Stimulated activated naive CD8-positive, alpha-beta T cell treated with anti-CD3 and anti-CD28 coated beads, Interleukin-15, amount 100 ng/mL, for 72 hours (primary cell): ENCODE results near the gene FOXJ1.

ENCODE experiments used
- ATAC-seq: fragments of 150-1000 bp; cut with Tn5 transposase; 2 replicates; pipeline ENCODE4 v1.10.0; 2021; ENCODE audit warnings: mild to moderate bottlenecking, moderate library complexity
- DNase-seq, 2 donors: peaks; one replicate each; pipeline ENCODE4 v3.0.0; 2021 to 2022
- H3K27ac Mint-ChIP-seq, 2 donors: one replicate each; pipeline ENCODE4 v1.8.0; 2022; ENCODE audit warnings: mild to moderate bottlenecking in 2 of 2, mixed read lengths in 2 of 2, moderate library complexity in 2 of 2
- H3K27me3 Mint-ChIP-seq: one replicate; pipeline ENCODE4 v1.8.0; 2022; ENCODE audit warnings: mixed read lengths
- H3K4me1 Mint-ChIP-seq: one replicate; pipeline ENCODE4 v1.8.0; 2022; ENCODE audit warnings: mild to moderate bottlenecking, mixed read lengths
- H3K4me3 Mint-ChIP-seq, 2 donors: one replicate each; pipeline ENCODE4 v1.8.0; 2022; ENCODE audit warnings: mild to moderate bottlenecking in 2 of 2, mixed read lengths in 2 of 2, moderate library complexity in 1 of 2
- H3K9me3 Mint-ChIP-seq, 2 donors: one replicate each; pipeline ENCODE4 v1.8.0; 2022; ENCODE audit warnings: mixed read lengths in 2 of 2

FOXJ1 gene

GRCh38 chr17:76152591-76152990, 11.5 kb upstream of the FOXJ1 start:
- no peak for DNase-seq
- no peak overlapping the region for H3K4me3 Mint-ChIP-seq
- H3K27ac Mint-ChIP-seq, result peak overlapping the region in 1 of 2 donors; percentile 82
- peaks cover 64% of the 10 kb centered on the region for H3K4me1 Mint-ChIP-seq
- H3K27me3 Mint-ChIP-seq, result no peaks in the 10 kb centered on the region
- ATAC-seq, result no peak
- H3K9me3 Mint-ChIP-seq, result no peaks in the 10 kb centered on the region

- no peak for ATAC-seq
- DNase-seq, result no peak
- H3K4me3 Mint-ChIP-seq, result no peak overlapping the region
- H3K9me3 Mint-ChIP-seq, result no peaks in the 10 kb centered on the region
- no peaks in the 10 kb centered on the region for H3K27me3 Mint-ChIP-seq
- H3K4me1 Mint-ChIP-seq, result peaks cover 62% of the 10 kb centered on the region
- H3K27ac Mint-ChIP-seq, result peak overlapping the region; percentile 82 to 84
Measured at GRCh38 chr17:76151896-76152454, 10.9 kb upstream of the FOXJ1 start.

GRCh38 chr17:76150712-76151622, 9.9 kb upstream of the FOXJ1 start:
- Mint-ChIP-seq H3K27ac (peak overlapping the region in 1 of 2 donors; percentile 79), H3K4me1 (peaks cover 61% of the 10 kb centered on the region), H3K9me3 (no peaks in the 10 kb centered on the region), H3K27me3 (no peaks in the 10 kb centered on the region), H3K4me3 (no peak overlapping the region)
- no peak for ATAC-seq
- no peak for DNase-seq

- peaks cover 63% of the 10 kb centered on the region for H3K4me1 Mint-ChIP-seq
- no peaks in the 10 kb centered on the region for H3K27me3 Mint-ChIP-seq
- no peak overlapping the region for H3K4me3 Mint-ChIP-seq
- ATAC-seq (no peak), DNase-seq (no peak)
- H3K27ac Mint-ChIP-seq, result peak overlapping the region in 1 of 2 donors; percentile 34
- no peaks in the 10 kb centered on the region for H3K9me3 Mint-ChIP-seq
Measured at GRCh38 chr17:76149214-76149613, 8.2 kb upstream of the FOXJ1 start.

GRCh38 chr17:76148015-76148326, 6.9 kb upstream of the FOXJ1 start:
- Mint-ChIP-seq H3K27me3 (no peaks in the 10 kb centered on the region), H3K4me3 (no peak overlapping the region), H3K27ac (no peak overlapping the region), H3K9me3 (no peaks in the 10 kb centered on the region), H3K4me1 (peaks cover 63% of the 10 kb centered on the region)
- ATAC-seq (no peak), DNase-seq (no peak)

- DNase-seq (no peak), ATAC-seq (no peak)
- no peaks in the 10 kb centered on the region for H3K9me3 Mint-ChIP-seq
- no peak overlapping the region for H3K4me3 Mint-ChIP-seq
- no peaks in the 10 kb centered on the region for H3K27me3 Mint-ChIP-seq
- peaks cover 63% of the 10 kb centered on the region for H3K4me1 Mint-ChIP-seq
- H3K27ac Mint-ChIP-seq, result peak overlapping the region; percentile 59 to 95
Measured at GRCh38 chr17:76147211-76148014, 6.4 kb upstream of the FOXJ1 start.

GRCh38 chr17:76146053-76146851, 5.2 kb upstream of the FOXJ1 start:
- DNase-seq (no peak), ATAC-seq (peak; percentile 11)
- peak overlapping the region; percentile 95 to 97 for H3K27ac Mint-ChIP-seq
- H3K27me3 Mint-ChIP-seq, result no peaks in the 10 kb centered on the region
- peaks cover 63% of the 10 kb centered on the region for H3K4me1 Mint-ChIP-seq
- H3K4me3 Mint-ChIP-seq, result peak overlapping the region; percentile 61 to 78
- no peaks in the 10 kb centered on the region for H3K9me3 Mint-ChIP-seq

GRCh38 chr17:76145231-76146052, 4.4 kb upstream of the FOXJ1 start:
- DNase-seq, result peak in 1 of 2 donors; percentile 62
- peak overlapping the region; percentile 61 to 78 for H3K4me3 Mint-ChIP-seq

GRCh38 chr17:76142585-76143041, 1.6 kb upstream of the FOXJ1 start:
- ATAC-seq (no peak), DNase-seq (no peak)
- Mint-ChIP-seq H3K4me3 (peak overlapping the region; percentile 78 to 80), H3K9me3 (no peaks in the 10 kb centered on the region), H3K4me1 (peaks cover 90% of the 10 kb centered on the region), H3K27me3 (no peaks in the 10 kb centered on the region), H3K27ac (peak overlapping the region; percentile 13 to 85)

More at GRCh38 chr17:76145231-76146052, 4.4 kb upstream of the FOXJ1 start:
- peak; percentile 59 for ATAC-seq
- Mint-ChIP-seq H3K9me3 (no peaks in the 10 kb centered on the region), H3K4me1 (peaks cover 65% of the 10 kb centered on the region), H3K27ac (peak overlapping the region; percentile 95 to 97), H3K27me3 (no peaks in the 10 kb centered on the region)

GRCh38 chr17:76142039-76142584, 1.1 kb upstream of the FOXJ1 start:
- no peak for ATAC-seq
- Mint-ChIP-seq H3K9me3 (no peaks in the 10 kb centered on the region), H3K27ac (peak overlapping the region; percentile 3 to 13), H3K4me1 (peaks cover 93% of the 10 kb centered on the region), H3K4me3 (peak overlapping the region; percentile 80 to 82), H3K27me3 (no peaks in the 10 kb centered on the region)
- DNase-seq, result no peak

- H3K4me3 Mint-ChIP-seq, result peak overlapping the region; percentile 80 to 82
- H3K4me1 Mint-ChIP-seq, result peaks cover 95% of the 10 kb centered on the region
- no peak for DNase-seq
- peak; percentile 22 for ATAC-seq
- no peaks in the 10 kb centered on the region for H3K9me3 Mint-ChIP-seq
- H3K27me3 Mint-ChIP-seq, result no peaks in the 10 kb centered on the region
- peak overlapping the region; percentile 81 to 88 for H3K27ac Mint-ChIP-seq
Measured at GRCh38 chr17:76140661-76141211, 309 bp downstream of the FOXJ1 start.

- H3K4me1 Mint-ChIP-seq, result peaks cover 95% of the 10 kb centered on the region
Measured at GRCh38 chr17:76139801-76140660, 1.0 kb downstream of the FOXJ1 start.

More at GRCh38 chr17:76139801-76140660, 1.0 kb downstream of the FOXJ1 start:
- peak; percentile 71 to 76 for DNase-seq
- peak overlapping the region; percentile 51 to 81 for H3K27ac Mint-ChIP-seq
- peak; percentile 60 for ATAC-seq
- no peaks in the 10 kb centered on the region for H3K27me3 Mint-ChIP-seq
- no peaks in the 10 kb centered on the region for H3K9me3 Mint-ChIP-seq
- peak overlapping the region; percentile 80 to 82 for H3K4me3 Mint-ChIP-seq
